ENCODE measurements around the gene AKAP8. TPM values are rescaled to one million over a fixed set of nuclear protein-coding genes. Genes with fewer than 3 reads are reported as not detected.
"Not testable (repeated sequence)": the region's sequence is repeated elsewhere in the genome, so short reads cannot be mapped to it uniquely, and the experiment has no call there.

The AKAP8 gene
- total RNA-seq, 1 donor from 2014 or later = 12.8 TPM

DNA sequence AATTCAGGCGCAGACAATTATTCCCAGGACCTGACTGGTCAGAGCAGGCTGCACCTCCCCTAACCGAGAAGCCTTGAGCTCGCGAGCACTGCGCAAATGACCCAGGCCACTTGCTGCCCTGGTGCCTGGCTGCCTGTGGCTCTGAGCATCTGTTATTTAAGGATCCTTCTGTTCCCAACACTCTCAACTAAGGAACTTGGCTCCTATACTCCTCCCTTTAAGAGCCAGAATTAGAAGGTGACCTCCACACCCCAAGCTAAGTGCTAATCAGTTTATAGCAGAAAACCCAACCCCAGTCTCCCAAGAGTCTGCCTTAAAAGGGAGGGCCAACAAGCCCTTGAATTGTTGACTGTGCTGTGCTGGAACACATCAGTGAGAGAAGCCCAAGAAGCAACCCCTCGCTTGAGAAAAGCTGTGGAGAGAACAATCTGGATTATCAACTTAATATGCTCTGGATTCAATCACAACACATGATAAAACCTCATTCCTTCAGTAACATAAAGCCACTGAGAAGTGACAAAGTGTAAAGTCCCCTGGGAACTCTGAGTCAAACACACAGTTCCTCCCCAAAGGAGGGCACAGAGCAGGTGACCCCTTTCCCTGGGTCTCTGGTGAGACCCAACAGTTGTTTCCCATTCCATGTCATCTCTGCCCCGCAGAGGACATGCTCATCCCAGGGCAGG is 24.7 kb upstream of the AKAP8 start:
- DNase-seq = no peak

DNA sequence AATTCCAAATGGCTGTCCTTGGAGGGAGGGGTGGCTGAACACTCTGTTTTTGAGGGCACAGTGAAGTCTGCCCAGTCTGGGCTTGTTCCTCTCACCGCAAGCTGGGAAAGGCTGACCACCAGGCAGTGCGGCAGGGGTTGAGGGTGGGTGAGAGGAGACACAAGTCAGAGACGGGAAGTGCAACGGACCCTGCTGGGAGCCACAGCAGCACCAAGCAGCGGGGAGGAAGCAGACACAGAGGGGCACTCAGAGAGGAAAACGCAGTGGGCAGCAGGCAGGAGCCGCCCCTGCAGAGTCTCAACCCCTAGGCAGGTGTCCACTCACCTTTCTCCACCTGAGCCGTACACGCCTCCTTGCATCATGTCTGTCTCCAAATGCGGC is 23.6 kb upstream of the AKAP8 start:
- DNase-seq = no peak

DNA sequence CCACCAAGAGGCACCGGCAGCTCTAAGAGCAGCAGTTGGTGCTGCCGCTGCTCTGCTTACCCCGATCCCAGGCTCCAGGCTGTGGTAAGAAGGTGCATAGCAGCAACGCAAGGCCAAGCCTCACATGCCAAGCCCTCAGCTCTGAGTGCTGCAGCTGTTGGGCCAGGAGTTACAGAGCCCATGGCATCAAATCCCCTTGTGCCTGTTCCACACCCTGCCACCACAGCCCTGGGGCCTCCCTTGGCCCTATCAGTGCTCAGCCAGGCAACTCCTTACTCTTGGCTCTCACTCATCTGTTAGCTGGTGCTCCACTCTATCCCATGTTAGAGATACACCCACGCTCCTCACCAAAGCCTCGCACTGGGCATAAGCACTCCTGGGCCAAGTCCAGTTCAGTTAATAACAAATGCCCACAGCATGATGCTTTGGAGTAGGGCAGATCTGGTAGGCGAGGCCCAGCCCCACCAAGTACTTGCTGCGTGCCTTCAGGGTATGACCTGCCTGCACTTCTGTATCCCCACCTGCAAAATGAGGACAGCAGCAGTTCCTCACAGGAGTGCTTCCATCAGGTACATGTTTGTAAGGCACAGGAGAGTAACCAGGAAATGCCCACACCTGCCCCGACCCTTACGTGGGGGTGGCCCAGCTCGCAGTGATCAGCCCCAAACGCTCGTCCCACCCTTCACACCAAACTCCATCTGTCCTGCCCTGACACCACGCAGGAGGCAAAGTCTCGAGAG is 23.0 kb upstream of the AKAP8 start:
- no peak for DNase-seq

DNA sequence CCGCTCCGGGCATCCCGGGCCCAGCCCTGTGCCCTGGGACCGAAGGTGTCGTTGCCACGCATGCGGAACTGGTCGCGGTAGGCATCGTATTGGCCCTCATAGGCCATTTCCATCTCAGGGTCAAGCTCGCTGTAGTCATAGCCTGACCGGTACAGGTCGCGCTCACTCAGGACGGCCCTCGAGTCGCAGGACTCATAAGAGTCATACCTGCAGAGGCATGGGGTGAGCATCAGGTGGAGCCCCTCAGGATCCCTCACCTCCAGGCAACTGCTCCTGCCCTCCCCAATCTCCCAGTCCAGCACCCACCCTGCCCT is 21.8 kb upstream of the AKAP8 start:
- DNase-seq = no peak

DNA sequence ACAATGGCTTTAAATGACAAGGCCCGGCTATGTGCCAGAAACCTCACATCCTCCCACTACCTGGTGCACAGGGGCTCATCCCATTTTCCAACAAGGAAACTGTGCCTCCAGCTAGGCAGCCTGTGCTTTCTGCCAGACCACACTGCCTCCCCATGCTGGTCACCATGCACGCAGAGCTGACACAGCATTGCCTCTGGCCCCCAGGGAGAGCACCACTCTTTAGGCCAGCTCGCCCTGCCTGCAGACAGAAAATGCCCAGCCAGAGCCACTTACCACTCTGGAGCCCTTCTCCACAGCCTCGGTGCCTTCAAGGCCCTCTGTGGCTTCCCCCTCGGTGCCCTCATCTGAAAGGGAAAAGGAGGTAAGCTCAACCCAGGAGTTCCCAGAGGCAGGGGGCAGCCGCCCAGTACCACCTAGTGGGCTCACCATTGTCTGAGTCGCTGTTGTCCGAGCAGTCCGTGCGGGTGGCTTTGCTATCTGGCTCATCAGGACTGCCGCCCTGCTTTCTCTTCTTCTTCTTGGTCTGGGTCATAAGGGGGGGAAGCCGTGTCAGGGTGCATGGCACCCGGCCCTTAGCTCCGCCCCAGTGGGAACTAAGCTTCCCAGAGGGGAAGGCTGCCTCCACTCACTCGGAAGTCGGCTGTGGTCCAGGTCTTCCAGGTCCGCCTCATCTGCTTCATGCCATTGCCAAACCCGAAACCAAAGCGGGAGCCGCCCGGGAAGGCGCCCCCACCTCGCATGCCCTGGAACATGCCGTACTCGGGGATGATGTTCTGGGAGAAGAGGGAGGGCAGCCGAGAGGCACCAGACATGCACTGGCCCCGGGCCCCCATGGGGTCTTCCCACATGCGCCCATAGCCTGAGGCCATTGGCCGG is 21.2 kb upstream of the AKAP8 start:
- DNase-seq = no peak

DNA sequence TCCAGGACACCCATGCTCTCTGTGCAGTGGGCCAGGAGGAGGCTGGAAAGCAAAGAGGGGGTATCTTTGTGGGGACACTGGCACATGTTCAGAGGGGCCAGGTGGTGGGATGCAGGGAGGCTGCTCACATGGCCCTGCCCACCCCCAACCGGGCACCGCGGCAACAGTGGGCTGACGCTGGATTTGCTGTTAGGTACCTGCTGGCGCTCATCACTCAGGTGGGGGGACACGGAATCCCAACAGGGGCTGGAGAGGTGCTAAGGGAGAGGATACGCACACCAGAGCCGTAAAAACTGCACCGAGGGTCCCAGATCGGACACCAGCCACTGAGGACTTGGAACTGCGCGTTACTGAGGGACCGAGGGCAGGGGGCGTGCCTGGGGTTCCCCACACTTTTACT is 20.0 kb upstream of the AKAP8 start:
- no peak for DNase-seq

DNA sequence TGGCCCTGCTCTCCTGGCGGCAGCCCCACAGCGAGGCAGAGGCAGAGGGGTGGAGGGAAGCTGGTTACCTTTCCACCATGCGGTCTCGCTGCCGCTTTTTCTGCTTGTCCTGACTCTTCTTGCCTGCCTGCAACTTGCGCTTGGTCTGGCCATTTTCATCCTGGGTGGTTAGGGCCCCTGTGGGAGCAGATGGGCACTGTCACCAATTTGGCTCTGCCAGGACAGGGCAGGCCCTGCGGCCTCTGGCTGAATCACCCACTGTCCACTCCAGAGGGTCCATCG is 19.6 kb upstream of the AKAP8 start:
- no peak for DNase-seq

DNA sequence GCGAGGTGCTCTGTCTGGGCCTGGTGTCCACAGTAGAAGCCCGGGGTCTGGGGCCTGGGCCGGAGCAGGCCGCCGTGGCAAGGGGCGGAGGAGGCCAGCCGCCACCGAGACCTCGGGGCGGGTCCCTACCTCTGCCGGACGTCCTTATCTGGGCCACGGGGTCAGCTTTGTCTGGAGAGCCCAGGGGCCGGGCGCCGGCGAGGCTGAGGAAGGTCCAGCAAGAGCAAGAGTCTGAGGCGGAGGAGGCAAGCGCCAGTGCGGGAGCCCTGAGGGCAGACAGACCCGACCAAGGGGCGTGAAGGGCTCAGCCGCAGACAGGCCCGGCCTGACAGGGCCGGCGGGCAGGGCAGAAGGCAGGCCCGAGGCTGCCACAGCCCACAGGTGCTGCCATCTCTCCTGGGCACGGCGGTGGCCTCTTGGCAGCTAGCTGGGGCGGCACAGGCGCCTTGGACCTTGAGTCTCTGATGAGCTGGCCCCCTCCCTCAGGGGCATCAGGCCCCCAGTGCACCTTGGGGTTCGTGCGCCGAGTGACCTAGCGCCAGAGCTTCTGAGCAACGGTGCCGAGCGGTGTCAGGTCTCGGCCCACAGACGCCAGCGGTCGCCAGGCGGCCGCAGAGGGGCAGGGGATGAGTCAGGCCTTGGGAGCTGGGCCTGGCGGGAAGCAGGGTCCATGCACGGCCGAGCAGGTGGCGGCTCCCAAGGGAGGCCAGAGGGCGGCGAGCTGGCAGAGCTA is 19.1 kb upstream of the AKAP8 start:
- no peak for DNase-seq

DNA sequence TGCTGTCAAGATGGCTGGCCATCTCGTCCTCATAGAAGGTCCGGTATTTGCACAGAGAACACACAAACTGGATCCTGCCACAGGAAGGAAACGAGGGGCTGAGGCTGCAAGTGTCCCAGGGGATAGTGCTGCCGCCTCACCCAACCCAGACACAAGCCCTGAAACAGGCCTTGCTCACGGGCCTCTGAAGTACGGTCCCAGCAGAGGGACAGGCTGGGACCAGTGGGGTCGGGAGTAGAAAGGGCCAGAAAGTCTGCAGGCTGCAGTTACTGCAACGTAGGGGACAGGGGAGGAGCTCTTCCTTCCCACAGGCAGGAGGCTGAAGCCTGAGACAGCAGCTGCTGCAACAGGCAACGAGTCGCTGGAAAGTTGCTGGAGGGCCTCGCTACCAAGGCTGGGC is 18.2 kb upstream of the AKAP8 start:
- no peak for DNase-seq

DNA sequence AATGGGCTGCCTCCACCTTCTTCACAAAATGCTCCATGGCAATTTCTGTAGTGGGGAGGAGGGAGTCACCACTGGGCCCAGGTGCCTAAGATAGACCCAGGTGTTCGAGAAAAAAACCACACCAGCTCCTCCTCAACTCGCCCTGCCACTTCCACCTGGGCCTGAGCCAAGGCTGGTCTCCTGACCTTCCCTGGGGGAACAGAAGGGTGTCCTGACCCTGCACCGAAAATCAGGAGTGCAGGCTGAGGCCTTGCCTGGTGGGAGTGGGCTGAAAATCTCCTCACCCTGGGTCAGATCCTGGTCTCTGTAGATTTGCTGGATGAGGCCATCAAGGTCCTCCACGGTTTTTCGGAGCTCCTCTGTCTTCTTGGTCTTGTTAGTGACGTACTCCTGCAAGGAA is 17.6 kb upstream of the AKAP8 start:
- DNase-seq = no peak

DNA sequence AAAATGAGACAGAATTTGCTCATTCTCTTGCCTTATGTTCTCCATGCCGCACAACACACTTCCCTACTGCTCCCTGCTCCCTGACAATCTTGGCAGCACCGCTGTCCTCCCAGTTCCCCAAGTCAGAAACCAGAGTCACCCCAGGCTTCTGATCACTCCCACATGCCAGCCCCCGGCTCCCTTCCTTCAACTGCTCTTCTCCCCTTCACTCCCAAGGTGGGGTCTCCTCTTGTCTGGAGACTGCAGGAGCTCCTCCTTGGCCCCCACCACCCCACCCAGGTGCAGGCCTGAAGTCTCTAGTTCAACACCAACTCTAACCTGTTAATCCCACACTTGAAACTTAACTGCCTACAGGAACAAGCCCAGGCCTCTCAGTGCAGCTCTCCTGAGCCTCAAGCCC is 16.8 kb upstream of the AKAP8 start:
- no peak for DNase-seq

DNA sequence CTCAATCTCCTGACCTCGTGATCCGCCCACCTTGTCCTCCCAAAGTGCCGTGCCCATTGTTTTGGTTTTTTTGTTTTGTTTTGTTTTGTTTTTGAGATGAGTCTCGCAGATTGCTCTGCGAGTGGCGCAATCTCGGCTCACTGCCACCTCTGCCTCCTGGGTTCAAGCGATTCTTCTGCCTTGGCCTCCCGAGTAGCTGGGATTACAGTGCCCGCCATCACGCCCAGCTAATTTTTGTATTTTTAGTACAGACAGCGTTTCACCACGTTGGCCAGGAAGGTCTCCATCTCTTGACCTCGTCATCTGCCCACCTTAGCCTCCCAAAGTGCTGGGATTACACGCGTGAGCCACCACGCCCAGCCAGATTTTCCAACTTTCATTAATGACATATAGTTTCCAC is 15.7 kb upstream of the AKAP8 start:
- not testable (repeated sequence) for DNase-seq

DNA sequence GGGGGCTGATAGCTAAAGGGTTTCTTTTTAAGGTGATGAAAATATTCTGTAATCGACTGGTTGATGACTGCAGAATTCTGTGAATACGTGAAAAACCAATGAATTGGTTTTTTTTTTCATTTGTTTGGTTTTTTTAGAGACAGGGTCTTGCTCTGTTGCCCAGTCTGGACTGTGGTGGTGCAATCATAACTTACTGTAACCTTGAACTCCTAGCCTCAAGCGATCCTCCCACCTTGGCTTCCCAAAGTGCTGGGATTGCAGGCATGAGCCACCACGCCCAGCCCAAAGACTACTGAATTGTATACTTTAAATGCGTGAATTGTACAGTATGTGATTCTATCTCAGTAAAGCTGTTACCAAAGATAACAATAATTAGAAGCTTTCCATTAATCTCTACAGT is 14.8 kb upstream of the AKAP8 start:
- no peak for DNase-seq

DNA sequence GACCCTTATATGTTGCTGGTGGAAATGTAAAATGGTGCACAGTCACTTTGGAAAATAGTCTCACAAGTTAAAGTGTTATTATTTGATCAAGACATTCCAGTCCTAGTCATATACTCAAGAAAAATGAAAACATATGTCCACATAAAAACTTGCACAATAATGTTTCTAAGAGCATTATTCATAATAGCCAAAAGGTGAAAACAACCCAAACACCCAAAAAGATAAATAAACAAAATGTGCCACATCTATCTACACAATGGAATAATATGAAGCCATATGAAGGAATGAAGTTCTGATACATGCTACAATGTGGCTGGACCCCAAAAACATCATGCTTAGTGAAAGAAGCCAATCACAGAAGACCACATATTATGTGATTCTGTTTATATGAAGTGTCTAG is 14.4 kb upstream of the AKAP8 start:
- DNase-seq = no peak

DNA sequence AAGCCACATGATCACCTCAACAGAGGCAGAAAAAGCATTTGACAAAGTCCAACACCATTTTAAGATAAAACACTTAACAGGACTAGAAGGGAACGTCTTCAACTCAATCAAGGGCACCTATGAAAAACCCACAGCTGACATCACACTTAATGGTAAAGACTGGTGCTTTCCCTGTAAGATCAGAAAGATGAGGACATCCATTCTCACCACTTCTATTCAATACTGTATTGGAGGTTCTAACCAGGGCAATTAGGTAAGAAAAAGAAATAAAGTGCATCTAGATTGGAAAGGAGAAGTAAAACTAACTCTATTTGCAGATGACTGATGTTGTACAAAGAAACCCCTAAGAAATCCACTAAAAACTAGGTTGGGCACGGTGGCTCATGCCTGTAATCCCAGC is 11.2 kb upstream of the AKAP8 start:
- no peak for DNase-seq

DNA sequence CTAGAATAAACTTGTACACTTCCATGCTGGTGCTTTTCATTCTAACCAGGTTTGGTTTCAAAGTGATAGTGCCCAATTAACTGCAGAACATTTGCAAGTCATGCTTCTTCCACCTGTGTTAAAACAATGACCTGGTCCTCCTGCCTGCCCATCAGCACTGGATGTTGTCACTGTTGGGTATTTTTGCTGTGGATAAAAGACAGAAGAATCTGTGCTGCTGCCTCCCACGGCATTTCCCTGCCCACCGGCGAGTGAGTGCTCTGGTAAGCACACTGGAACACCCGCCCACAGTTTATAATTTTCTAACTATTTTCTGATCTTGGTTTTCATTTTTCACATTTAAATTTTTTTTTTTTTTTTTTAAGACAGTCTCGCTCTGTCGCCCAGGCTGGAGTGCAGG is 2.3 kb upstream of the AKAP8 start:
- DNase-seq = no peak

DNA sequence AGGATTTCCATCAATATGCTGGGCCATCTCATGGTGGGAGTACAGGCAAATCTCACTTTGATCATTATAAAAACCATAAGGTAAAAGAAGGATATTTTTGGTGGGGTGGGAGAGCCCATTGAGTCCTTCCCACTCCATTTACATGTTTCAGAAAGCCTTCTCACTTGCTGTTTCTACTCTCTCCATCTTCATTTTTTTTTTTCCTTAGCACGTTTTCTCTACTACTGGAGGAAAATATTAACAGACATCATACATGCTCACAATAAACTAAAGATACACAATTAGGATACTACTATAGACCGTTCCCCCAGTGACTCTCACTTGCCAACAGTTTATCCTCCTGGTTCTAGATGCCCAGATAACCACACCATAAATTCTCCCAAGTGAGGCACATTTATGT is 1.8 kb upstream of the AKAP8 start:
- DNase-seq = no peak

DNA sequence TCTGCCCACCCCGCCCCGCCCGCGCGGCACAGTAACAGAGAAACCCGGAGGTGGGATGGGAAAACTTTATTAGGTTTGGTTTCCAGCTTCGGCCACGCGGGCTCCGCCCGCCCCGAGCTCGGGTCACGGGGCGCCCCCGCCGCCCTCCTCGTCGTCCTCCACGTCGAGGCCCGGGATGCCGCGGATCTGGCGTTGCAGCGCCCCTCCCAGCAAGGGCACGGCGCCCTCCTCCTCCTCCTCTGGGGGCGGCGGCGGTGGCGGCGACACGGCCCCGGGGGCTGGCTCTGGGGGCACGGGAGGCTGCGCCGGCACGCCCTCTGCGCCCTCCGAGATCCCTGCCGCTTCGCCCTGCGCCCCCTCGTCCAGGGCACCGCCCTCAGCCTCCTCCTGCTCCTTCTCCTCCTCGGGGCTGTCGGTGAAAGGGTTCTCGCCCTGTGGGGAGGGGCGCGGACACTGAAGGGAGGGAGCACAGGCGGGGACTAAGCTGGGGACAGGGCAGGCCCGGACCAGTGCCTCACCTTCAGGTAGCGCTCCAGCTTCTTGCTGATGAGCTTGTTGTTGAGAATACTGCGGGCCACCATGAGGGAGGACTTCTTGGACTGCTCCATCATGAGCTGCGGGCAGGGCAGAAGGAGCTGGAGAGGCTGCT is 536 bp upstream of the AKAP8 start:
- peak; percentile 14 for DNase-seq

DNA sequence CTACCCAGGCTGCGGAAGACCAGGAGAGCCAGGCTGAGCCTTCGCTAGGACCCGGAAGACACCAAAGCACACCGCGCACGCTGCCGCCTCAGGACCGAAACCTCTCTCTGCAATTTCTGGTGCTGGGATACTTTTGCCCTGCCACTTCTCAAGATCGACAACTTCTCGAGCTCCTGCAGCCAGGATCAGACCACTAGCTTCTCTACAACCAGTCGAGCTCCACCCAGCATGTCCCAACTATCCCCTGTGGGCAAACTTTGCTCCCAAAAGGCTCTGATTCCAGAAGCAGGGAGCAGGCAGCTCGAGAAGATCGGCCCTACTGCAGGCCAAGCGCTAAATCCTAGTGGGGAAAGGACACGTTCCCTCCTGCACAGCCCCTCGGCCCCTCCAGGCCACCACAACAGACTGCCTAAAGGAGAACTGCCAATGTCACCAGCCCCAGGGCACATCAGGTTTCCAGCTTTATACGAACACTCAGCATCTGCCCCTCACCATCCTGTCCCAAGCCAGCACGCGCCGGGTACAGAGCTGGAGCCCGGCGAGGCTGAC is 979 bp downstream of the AKAP8 start:
- DNase-seq = peak; percentile 58

DNA sequence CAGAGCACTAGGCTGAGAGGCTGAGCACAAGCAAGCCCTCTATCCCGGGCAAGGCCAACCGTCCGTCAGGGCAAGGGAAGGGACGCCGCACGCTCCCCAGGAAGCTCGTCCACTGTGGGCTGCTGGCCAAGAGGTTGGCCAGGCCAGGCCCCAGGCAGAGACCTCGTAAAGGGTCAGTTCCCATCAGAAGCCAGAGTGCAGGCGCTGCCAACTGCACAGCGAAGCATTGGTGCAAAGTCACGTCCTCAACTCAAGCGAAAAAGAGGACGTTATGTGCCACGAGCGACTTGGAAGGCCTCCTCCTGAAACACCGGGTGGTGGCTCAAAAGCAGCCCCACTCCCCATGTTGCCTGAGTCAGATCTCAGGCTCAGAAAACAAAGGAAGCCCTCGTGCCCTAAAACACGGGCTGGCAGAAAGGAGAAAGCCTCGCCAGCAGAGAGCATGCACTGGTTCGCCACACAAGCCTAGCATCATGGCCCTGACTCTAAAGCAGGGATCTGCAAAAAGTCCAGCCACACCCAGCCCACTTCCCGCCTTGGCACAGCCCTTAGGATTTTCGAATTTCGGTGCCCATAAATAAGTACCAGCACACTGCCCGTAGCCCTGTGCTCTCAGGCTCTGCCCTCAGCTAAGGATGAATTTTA is 4.7 kb downstream of the AKAP8 start:
- no peak for DNase-seq

DNA sequence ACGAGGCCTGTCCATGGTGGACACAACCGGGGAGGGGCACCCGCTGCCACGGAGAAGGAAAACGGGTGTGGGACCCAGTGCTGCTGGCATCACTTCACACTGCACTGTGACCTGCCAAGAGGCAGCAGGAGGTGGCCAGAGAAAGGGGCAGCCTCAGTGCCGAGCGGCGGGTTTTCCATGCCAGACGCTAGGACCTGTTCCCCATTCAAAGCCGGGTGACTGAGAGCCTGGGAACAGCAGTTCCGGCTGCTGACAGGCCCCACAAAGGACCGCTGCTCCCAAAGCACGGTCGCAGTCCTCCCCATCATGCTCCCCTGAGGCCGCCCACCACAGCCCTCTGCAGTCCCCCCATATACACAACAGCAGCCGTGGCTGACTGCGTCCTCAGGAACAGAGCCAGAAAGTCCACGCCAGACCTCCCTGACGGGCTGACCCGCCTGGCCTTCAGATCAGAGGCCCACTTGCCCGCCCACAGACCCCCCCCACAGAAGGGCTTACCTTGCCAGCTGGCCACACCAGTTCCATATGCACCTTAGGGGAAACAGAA is 5.4 kb downstream of the AKAP8 start:
- DNase-seq = no peak
